CD4-positive, alpha-beta T cell treated with Interleukin-15 for 4 hours (primary cell): ENCODE measurements around the gene ARHGEF17.
A peak's percentile ranks its signal among the peaks of the same experiment; 100 is the strongest.

Source experiments
- DNase-seq: peaks from one replicate; pipeline ENCODE4 v3.0.0-alpha.2; 2020; ENCODE audit warnings: low spot score

The ARHGEF17 gene

GRCh38 chr11:73356979-73357860 lies 49.1 kb downstream of the ARHGEF17 start:
- no peak for DNase-seq

DNA sequence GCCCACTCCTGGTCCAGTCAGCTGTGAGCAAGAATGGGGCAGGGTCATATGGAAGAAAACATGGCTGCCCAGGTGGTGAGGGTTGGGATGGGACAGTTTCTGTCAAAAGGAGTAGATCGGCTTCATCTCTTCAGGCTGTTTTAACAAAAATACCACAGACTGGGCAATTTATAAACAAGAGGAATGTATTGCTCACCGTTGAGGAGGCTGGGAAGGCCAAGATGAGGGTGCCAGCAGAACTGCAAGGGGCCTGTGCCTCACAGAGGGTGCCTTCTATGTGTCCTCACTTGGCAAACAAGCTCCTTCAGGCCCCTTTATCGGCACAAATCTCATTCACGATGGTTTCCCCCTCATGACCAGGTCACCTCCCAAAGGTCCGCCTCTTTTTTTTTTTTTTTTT lies 50.0 kb downstream of the ARHGEF17 start:
- DNase-seq, result no peak

DNA sequence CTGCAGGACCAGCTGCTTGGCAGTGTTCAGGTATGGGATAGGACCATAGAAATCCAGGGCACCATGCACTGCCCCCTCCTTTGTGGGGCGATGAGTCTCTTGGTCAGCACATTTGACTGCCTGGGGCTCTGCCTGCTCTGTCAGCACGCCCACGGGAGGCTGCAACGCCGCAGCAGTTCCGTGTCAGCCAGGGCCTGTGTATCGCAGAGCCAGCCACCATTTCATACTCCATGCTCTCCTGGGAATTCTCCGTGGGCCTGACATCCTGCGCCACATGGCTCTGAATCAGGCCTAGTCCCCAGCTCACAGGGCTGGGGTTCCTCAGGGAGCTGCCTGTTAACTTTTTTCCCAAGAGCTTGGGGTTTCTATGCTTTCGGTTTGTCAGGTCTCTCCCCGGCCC lies 51.3 kb downstream of the ARHGEF17 start:
- DNase-seq, result no peak

DNA sequence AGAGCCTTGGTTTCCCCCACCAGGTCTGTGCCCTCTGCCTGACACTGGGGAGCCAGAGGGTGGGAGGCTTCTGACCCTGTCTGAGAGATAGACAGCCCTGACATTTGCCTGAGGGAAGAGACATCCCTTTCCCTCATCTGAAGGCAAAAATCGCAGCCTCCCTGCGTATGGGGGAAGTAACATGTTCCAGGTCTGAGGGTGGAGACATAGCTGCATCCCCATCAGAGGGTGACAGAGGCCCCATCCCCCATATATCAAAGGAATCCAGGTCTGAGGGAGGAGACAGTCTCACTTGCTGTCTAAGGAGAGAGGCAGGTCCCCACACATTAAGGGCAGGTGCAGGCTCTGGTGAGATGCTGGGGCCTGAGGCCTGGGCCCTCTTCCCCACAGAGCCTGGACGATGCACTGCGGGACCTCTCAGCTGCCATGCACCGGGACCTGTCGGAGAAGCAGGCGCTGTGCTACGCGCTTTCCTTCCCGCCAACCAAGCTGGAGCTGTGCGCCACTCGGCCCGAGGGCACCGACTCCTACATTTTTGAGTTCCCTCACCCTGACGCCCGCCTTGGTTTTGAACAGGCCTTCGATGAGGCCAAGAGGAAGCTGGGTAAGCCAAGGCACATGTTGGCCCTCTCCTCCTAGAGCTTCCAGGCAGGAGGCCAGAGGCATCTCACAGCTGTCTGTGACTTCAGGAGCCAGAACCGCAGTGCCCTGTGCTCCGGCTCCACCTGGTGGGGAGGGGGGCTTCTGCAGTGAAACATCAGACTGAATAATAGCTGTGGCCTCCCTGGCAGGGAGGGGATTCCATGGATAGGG lies 52.1 kb downstream of the ARHGEF17 start:
- DNase-seq, result no peak

DNA sequence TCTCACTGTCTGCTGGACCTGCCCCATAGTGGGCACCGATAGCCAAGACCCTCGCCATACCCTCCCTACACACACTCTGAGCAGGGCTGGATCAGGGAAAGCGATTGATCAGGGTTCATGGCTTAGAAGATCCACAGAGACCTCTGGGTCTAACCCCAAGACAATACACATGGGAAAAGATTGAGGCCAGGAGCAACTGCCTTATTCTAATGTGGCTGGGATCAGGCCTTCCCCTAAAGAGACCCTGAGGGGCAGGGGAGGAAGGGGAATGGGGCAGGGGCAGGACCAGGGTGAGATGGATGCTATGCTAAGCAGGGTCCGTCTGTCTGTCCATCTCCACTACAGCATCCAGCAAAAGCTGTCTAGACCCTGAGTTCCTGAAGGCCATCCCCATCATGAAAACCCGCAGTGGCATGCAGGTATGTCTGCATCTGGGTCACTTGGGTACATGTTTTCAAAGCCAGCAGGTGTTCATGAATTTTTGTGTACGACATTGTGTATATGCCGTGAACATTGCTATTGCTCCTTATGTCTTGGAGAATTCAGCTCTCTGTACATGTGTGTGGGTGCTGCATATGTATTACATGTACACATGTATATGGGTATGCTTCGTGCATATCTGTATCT lies 52.8 kb downstream of the ARHGEF17 start:
- no peak for DNase-seq

- DNase-seq, result no peak
Observed at GRCh38 chr11:73361953-73362776, 54.1 kb downstream of the ARHGEF17 start.

DNA sequence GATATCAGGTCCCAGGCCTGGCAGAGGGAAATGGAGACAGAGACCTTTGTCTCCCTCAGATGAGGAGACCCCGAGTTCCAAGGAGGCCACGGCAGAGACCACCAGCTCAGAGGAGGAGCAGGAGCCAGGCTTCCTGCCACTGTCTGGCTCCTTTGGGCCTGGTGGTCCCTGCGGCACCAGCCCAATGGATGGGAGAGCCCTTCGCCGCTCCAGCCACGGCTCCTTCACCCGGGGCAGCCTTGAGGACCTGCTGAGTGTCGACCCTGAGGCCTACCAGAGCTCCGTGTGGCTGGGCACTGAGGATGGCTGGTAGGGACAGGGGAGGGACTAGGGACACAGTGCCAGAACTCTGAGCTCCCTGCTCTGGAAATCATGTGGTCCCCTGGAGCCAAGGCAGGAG lies 55.1 kb downstream of the ARHGEF17 start:
- DNase-seq, result no peak

GRCh38 chr11:73365352-73366264 lies 57.5 kb downstream of the ARHGEF17 start:
- no peak for DNase-seq

DNA sequence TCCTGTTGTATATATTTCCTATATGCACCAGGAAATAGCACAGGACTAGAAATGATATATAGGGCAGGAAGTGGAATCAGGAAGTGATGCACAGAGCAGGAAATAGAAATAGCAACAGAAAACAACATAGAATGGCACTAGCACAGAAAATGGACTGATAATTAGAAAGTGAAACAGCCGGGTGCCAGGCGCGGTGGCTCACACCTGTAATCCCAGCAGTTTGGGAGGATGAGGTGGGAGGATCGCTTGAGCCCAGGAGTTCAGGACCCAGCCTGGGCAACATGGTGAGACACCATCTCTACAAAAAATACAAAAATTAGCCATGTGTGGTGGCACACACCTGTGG lies 58.2 kb downstream of the ARHGEF17 start:
- peak; percentile 44 for DNase-seq

DNA sequence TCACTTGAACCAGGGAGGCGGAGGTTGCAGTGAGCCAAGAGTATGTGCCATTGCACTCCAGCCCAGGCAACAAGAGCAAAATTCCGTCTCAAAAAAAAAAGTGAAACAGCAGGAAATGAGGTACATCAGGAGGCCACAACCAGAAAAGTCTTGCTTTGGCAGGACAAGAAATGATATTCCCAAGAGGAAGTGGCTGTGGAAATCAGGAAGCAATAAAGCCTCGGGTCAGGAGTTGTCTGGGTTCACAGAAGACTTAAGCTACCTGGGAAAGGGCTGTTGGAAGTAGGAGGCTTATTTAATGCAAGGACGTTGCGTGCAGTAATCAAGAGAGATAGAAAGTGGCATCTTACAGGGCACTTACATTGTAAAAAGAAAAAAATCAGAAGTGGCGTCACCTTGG lies 58.9 kb downstream of the ARHGEF17 start:
- no peak for DNase-seq

DNA sequence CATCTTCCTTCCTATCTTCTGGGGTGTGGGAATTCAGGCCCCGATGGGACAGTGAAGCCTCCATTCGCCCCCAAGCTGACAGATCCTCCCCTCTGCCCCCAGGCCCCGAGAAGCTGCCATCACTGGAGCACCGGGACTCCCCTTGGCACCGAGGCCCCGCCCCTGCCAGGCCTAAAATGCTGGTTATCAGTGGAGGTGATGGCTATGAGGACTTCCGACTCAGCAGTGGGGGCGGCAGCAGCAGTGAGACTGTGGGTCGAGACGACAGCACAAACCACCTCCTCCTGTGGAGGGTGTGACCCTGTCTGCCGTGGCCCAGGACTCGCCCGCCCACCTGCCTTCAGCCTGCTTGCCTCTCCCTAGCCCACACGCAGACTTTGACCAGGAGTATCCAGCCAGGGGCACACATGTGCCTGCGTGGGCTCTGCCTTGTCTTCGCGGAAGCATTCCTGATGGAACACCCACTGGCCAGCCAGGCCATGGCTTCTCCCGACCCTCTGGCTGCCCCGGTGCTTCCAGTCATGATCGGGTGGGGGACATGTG lies 59.5 kb downstream of the ARHGEF17 start:
- DNase-seq, result no peak

DNA sequence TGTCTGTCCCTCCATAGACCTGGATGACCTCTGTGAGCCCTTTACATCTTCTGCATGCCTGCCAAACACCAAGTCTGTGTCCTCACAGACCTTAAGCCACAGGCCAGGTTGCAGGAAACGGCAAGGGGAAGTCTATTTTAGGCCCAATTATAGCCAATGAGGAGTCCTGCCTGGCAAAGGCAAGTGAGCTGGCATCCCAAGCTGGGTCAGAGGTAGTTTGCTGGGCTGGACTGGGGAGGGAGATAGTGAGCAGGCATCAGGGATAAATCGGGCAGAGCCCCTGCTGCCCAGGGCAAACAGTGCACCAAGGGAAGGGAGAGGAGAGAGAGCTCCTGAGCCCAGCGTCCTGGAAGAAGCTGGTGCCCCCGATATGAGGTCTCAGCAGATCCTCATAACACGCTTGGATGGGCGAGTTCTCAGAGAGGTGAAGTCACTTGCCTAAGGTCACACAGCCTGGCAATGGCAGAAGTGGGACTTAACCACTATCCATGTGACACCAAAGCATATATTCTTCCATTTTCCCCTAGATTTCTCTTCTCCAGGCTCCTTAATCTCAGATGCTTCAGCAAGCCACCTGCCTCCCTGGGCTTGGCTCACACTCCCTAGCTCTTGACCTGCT lies 64.4 kb downstream of the ARHGEF17 start:
- no peak for DNase-seq

- DNase-seq, result no peak
Observed at GRCh38 chr11:73374151-73374550, 66.1 kb downstream of the ARHGEF17 start.

GRCh38 chr11:73375830-73376159 lies 67.7 kb downstream of the ARHGEF17 start:
- DNase-seq, result no peak

- DNase-seq, result peak; percentile 94
Observed at GRCh38 chr11:73376160-73376802, 68.2 kb downstream of the ARHGEF17 start, which contains the start of gene RELT. RELT (plus strand) TSS chr11:73376399; CDS start chr11:73389137, 12,738 bp downstream.

DNA sequence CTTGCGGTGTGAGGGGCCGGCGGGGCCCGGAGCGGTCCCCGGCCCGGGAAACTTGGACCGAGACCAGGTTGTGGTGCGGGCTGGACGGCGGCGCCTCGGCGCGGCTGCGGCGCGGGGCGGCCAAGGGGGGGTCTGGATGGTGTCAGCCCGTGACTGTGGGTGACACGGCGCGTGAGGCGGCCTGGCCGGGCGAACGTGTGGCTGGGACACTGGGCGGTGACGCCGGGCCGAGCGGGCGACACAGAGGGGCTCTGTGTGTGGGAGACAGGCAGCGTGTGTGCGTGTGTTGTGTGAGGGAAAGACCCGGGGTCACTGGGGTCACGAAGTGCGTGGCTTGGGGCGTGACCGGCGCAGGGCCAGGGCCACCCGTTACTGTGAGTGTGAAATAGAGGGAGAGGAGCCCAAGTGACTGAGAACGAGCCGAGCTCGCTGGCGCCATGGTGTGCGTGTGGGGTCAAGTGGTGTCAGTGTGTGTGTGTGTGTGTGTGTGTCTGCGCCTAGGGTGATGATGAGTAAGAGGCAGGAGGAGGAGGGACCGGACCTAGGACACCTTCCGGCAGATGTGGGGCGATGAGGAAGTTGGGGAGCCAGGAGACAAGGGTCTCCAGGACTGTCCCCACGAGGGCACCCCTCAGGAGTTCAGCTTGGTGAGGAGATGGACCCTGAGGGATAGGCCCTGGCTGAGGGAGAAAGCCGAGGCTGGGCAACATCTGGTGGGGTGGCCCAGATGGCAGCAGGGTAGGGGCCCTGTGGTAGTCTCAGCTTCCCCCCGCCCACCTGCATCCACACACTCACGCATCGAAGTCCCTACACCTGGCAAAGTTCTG lies 68.9 kb downstream of the ARHGEF17 start:
- peak; percentile 67 for DNase-seq

- no peak for DNase-seq
Observed at GRCh38 chr11:73379189-73379880, 71.3 kb downstream of the ARHGEF17 start.

GRCh38 chr11:73380331-73380730 lies 72.3 kb downstream of the ARHGEF17 start:
- DNase-seq, result no peak
